T-helper 2 cell treated with Interferon-gamma antibody and Interleukin-4, amounts not matched to agents 5 μg/mL and 100 μg/mL, for 36 hours (primary cell): ENCODE measurements around the gene BTBD1.
"Not testable (repeated sequence)": the region's sequence is repeated elsewhere in the genome, so short reads cannot be mapped to it uniquely, and the experiment has no call there.

Source experiments
- DNase-seq: peaks from one replicate; pipeline ENCODE4 v3.0.0; 2021; ENCODE audit warnings: low spot score
- H3K27ac Mint-ChIP-seq: one replicate; pipeline ENCODE4 v1.8.0; 2021; ENCODE audit warnings: mild to moderate bottlenecking, mixed read lengths
- H3K27me3 Mint-ChIP-seq: one replicate; pipeline ENCODE4 v1.8.0; 2021; ENCODE audit warnings: low read depth, mixed read lengths
- H3K36me3 Mint-ChIP-seq: one replicate; pipeline ENCODE4 v1.8.0; 2021; ENCODE audit warnings: low read depth, mixed read lengths
- H3K4me1 Mint-ChIP-seq: one replicate; pipeline ENCODE4 v1.8.0; 2021; ENCODE audit warnings: low read depth, mixed read lengths
- H3K4me3 Mint-ChIP-seq: one replicate; pipeline ENCODE4 v1.8.0; 2022; ENCODE audit warnings: mild to moderate bottlenecking, moderate library complexity, mixed read lengths
- H3K9me3 Mint-ChIP-seq: one replicate; pipeline ENCODE4 v1.8.0; 2021; ENCODE audit warnings: mixed read lengths

Gene BTBD1

DNA sequence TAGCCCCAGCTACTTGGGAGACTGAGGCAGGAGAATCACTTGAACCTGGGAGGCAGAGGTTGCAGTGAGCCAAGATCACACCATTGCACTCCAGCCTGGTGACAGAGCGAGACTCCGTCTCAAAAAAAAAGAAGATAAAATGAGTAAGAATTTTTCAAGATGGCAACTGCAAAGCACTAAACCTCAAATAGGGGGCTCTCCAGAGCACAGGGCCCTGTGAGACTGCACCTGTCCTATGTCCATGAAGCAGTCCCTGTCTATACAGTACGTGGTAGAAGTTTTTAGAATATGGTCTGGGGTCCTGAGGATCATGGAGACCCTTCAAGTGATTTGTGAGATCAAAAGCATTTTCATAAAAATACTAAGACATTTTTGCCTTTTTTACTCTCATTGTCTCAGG, 18.4 kb upstream of the BTBD1 start:
- DNase-seq, H3K36me3 Mint-ChIP-seq, H3K4me3 Mint-ChIP-seq: not testable (repeated sequence)

DNA sequence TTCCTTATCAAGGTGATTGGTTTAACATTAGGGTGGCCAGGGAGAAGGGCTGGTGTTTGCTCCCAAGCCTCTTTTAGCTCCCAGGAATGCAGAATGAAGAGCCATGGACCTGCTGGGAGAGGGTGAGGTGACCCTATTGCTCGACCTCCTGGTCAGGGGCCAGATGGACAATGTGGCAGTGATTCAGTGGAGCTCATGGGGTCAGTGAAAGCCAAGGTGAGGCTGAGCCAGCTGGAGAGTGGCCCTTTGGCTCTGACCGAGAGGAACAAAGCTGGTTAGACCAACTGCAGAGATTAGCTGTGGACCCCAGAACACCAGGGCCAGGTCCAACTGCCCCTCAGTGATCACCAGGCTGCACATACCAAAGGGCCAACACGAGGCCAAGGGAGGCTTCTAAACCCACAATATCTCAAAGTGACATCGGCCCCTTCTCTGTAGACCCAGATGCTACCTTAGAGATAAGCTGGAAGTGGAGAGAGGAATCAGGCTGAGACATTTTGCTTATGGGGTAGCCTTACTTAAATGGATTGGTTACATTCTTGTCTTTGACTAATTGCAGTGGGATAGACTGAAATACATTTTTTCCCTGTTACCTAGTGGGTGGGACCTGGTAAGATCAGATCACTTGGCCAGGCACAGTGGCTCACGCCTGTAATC, 15.8 kb upstream of the BTBD1 start:
- Mint-ChIP-seq H3K9me3 (peaks cover 7% of the 10 kb centered on the region), H3K4me1 (peaks cover 3% of the 10 kb centered on the region), H3K27ac (no peak overlapping the region), H3K36me3 (no peaks in the 10 kb centered on the region), H3K4me3 (no peak overlapping the region), H3K27me3 (peaks cover 41% of the 10 kb centered on the region)
- DNase-seq: no peak

More for the DNA sequence above, 18.4 kb upstream of the BTBD1 start:
- H3K9me3 Mint-ChIP-seq, H3K27ac Mint-ChIP-seq, H3K4me1 Mint-ChIP-seq: not testable (repeated sequence)
- H3K27me3 Mint-ChIP-seq: peaks cover 26% of the 10 kb centered on the region

DNA sequence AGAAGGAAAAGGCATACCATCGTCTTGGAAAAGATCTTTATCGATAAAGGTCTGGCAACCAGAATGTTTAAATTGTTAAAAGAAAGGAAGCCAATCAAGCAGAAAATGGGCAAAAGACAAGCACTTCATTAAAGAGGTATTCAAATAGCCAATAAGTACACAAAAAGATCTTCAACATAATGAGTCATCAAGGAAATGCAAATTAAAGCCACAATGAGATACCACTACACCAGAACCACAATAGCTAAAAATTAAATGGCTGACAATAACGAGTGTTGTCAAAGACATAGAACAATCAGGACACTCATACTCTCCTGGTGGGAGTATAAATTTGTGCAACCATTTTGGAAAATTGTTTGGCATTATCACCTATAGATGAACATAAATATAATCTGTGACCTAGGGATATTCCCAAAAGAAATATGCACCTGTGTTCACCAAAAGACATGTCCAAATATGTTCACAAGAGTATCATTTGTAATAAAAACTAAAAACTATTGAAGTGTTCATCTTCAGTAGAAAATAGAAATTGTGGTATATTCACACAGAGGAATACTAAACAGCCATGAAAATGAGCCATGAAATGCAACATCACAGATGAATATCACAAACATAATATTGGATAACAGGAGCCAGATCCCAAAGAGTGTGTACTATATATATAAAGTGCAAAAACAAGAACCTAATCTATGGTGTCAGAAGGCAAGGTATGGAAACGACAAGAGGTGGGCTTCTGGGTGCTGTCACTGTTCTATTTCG, 14.4 kb upstream of the BTBD1 start:
- Mint-ChIP-seq H3K36me3 (no peaks in the 10 kb centered on the region), H3K4me3 (no peak overlapping the region), H3K27ac (no peak overlapping the region), H3K4me1 (peaks cover 3% of the 10 kb centered on the region), H3K9me3 (peaks cover 7% of the 10 kb centered on the region), H3K27me3 (peaks cover 44% of the 10 kb centered on the region)
- no peak for DNase-seq

DNA sequence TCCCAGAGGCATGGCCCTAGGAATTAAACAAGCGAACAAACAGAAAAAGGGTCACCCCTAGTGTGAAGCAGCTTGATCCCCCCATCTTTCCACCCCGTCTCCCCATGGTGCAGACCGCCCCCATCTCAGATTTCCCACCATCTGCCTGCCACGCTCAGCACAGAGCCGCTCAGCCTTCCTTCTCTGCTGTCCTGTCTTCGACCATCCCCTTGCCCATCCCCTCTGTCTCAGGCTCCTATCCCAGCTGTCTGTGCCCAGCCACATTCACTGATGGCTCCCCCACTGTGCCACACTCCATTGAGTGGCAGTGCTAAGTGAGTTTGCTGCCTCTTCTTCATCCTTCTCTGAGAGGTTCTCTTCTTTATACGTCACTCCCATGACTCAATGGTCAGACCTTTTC, 11.7 kb upstream of the BTBD1 start:
- Mint-ChIP-seq H3K4me1 (peaks cover 3% of the 10 kb centered on the region), H3K36me3 (no peaks in the 10 kb centered on the region), H3K27me3 (peaks cover 41% of the 10 kb centered on the region), H3K4me3 (no peak overlapping the region), H3K27ac (no peak overlapping the region), H3K9me3 (peaks cover 19% of the 10 kb centered on the region)
- DNase-seq: no peak

DNA sequence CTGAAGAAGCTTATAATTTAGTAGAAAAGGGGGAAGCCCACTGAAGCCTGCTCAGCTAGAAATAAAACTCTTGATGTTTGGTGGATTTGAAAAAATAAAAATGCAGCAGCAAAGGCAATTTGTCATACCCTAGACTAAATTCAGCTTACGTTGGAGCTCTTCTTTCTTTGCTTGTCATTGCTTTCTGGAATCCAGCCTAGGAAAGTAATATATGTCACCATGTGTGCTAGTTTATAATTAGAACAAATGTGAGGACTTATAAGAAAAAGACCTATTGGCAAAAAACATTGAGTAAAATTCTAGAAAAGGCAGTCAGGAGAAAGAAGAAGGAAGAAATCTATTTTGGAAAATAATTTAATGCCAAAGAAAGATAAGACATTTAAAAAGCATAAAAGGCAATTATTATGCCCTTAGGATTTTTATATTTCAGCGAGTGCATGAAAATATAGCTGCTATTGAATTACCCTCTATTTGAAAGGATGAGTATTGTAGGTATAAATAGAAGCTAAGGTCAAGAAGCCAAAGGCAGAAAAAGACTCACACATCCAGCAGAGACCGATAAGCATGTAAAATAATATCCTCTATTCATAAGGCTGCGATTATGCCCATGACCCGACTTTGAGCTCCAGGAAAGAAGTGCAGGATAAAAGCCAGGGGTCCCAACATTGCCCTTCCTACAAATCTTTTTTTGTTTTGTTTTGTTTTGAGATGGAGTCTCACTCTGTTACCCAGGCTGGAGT, 10.6 kb upstream of the BTBD1 start:
- H3K4me1 Mint-ChIP-seq: peaks cover 3% of the 10 kb centered on the region
- H3K4me3 Mint-ChIP-seq: no peak overlapping the region
- no peak for DNase-seq
- peaks cover 41% of the 10 kb centered on the region for H3K27me3 Mint-ChIP-seq
- peaks cover 19% of the 10 kb centered on the region for H3K9me3 Mint-ChIP-seq
- H3K27ac Mint-ChIP-seq: no peak overlapping the region
- no peaks in the 10 kb centered on the region for H3K36me3 Mint-ChIP-seq

DNA sequence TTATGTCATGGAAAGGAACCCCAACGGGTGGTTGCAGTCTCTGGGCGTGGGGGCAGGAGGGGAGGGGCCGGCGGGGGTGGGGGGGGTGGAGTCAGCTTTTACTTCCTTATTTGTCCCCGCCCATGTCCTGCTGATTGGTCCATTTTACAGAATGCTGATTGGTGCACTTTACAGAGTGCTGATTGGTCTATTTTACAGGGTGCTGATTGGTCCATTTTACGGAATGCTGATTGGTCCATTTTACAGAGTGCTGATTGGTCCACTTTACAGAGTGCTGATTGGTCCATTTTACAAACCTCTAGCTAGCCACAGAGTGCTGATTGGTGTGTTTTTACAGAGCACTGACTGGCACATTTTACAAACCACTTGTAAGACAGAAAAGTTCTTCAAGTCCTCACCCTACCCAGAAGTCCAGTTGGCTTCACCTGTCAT, 2.2 kb upstream of the BTBD1 start:
- H3K4me3 Mint-ChIP-seq, H3K27ac Mint-ChIP-seq: not testable (repeated sequence)

DNA sequence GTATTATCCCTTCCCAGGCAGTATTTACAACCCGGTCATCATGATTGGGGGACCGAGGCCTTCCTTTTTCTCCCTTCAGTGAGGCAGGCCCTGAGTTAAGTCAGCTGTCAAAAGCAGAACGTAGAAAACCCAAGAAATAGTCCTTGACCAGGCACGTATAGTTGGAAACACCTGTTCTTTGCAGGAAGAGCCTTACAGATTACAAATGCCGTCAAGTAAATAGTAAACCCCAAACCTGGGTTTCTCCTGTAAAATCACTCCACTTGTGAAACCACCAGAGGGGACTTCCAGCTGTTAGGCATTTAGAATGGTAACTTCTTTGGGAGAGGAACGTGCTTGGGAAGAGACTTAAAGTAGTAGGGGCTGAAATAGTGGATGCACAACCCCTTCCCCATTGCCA, 1.0 kb upstream of the BTBD1 start:
- H3K4me3 Mint-ChIP-seq: peak overlapping the region; percentile 57

More for the DNA sequence above, 2.2 kb upstream of the BTBD1 start:
- not testable (repeated sequence) for H3K27me3 Mint-ChIP-seq
- DNase-seq: peak; percentile 15
- peaks cover 23% of the 10 kb centered on the region for H3K36me3 Mint-ChIP-seq
- H3K4me1 Mint-ChIP-seq: peaks cover 18% of the 10 kb centered on the region
- H3K9me3 Mint-ChIP-seq: peaks cover 17% of the 10 kb centered on the region

DNA sequence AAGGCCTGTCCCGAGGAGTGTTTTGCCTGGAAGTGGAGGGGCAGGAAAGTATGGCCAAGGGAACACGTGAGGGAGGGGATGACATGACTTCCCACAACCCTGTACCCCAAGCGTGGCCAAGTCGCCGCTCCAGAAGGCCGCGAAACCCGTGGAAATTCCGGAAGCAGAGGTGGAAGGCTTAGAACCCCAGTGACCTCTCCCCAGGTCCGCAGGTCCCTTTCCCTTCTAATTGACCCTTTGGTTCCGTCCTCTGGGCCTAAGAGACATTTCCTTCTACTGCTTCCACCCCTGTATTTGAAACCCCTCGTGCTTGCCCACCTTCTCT, 548 bp upstream of the BTBD1 start:
- H3K4me1 Mint-ChIP-seq: peaks cover 18% of the 10 kb centered on the region

More for the DNA sequence above, 1.0 kb upstream of the BTBD1 start:
- H3K27me3 Mint-ChIP-seq: no peaks in the 10 kb centered on the region
- H3K36me3 Mint-ChIP-seq: peaks cover 23% of the 10 kb centered on the region
- peaks cover 16% of the 10 kb centered on the region for H3K9me3 Mint-ChIP-seq
- H3K27ac Mint-ChIP-seq: peak overlapping the region; percentile 58
- DNase-seq: no peak
- peaks cover 18% of the 10 kb centered on the region for H3K4me1 Mint-ChIP-seq

DNA sequence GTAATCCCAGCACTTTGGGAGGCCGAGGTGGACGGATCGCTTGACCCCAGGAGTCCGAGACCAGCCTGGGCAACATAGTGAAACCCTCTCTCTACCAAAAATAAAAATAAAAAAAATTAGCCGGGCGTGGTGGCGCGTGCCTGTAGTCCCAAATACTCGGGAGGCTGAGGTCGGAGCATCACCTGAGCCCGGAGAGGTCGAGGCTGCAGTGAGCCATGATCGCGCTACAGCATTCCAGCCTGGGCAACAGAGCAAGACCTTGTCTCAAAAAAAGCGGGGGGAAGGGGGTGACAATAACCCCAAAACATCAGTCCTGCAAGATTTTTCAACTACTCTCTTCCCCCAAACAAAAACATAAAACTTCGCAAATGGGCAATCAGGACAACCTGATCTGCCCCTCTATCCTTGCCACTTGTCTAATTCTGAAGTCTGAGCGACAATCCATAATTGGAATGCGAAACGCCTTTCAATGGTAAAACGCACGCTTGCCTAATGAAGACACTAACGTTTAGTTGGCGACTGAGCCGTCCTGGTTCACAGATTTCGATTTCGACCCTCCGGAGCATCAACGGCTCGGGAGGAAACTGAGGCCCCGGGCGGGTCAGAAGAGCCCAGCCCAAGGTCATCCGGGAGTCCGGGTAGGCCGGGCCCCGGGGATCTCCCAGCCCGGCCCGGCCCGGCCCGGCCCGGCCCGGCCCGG, 868 bp downstream of the BTBD1 start:
- Mint-ChIP-seq H3K27me3 (no peaks in the 10 kb centered on the region), H3K9me3 (peaks cover 12% of the 10 kb centered on the region), H3K4me3 (no peak overlapping the region), H3K36me3 (peaks cover 23% of the 10 kb centered on the region), H3K4me1 (peaks cover 18% of the 10 kb centered on the region), H3K27ac (peak overlapping the region; percentile 54)
- DNase-seq: no peak

More for the DNA sequence above, 548 bp upstream of the BTBD1 start:
- Mint-ChIP-seq H3K36me3 (peaks cover 23% of the 10 kb centered on the region), H3K4me3 (peak overlapping the region; percentile 47), H3K27me3 (no peaks in the 10 kb centered on the region), H3K27ac (peak overlapping the region; percentile 58), H3K9me3 (peaks cover 16% of the 10 kb centered on the region)
- DNase-seq: no peak

DNA sequence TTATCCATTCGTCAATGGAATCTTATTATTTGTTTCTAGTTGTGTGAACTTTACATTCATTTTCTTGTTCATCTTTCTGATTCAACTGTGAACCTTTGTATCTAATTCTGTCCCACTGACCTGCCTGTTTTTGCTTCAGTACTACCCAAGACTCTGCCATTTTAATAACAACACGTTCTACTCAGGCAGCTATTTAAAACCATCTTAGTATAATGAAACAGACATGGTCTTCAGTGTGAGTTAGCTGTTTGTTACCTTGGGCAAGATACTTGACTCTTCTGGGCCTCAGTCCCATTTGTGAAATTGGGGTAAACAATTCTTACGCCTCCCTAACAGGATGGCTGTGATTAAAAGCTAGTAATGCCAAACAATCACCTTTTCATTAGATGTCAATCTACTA, 1.6 kb downstream of the BTBD1 start:
- Mint-ChIP-seq H3K4me3 (no peak overlapping the region), H3K27ac (peak overlapping the region; percentile 54), H3K36me3 (peaks cover 23% of the 10 kb centered on the region), H3K4me1 (peaks cover 20% of the 10 kb centered on the region), H3K9me3 (peaks cover 8% of the 10 kb centered on the region), H3K27me3 (no peaks in the 10 kb centered on the region)
- DNase-seq: no peak

DNA sequence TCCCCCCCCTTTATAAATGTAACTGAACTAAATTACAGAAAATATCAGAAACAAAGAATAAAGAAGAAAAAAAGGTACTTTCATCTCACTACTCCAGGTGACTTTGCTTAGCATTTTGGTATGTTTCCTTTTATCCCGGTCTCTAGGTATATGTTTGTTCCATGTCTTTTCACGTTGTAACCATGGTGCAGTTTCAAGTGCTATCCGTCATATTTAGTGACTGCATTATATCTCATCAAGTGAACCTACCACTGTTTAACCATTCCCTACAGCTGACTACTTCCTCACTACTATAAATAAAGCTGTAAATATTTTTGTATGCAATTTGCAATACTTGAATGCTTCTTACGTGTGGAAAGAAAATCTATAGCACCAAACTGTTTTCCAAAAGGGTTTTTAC, 2.2 kb downstream of the BTBD1 start:
- Mint-ChIP-seq H3K27ac (peak overlapping the region; percentile 69), H3K9me3 (peaks cover 8% of the 10 kb centered on the region), H3K4me3 (no peak overlapping the region)

DNA sequence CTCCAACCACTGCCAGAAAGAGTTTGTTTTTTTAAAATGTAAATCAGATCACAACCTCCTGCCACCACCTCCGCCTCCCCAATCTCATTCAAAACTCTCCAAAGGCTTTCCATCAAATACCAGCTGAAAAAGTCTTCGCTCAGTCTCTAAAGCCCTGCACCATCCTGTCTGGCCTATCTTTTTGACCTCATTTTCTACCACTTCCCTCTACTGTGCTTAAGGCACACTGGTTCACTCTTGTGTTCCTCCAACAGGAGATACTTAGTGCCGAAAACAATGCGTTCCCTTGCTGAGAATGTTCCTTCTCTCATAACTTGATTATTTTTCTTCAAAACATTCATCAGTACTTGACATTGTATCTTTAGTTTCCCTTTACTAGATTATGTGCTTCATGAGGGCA, 3.5 kb downstream of the BTBD1 start:
- DNase-seq: no peak
- Mint-ChIP-seq H3K27ac (no peak overlapping the region), H3K36me3 (peaks cover 23% of the 10 kb centered on the region), H3K27me3 (no peaks in the 10 kb centered on the region), H3K4me3 (no peak overlapping the region), H3K9me3 (no peaks in the 10 kb centered on the region), H3K4me1 (peaks cover 21% of the 10 kb centered on the region)

More for the DNA sequence above, 2.2 kb downstream of the BTBD1 start:
- DNase-seq: no peak
- Mint-ChIP-seq H3K4me1 (peaks cover 20% of the 10 kb centered on the region), H3K27me3 (no peaks in the 10 kb centered on the region), H3K36me3 (peaks cover 23% of the 10 kb centered on the region)

DNA sequence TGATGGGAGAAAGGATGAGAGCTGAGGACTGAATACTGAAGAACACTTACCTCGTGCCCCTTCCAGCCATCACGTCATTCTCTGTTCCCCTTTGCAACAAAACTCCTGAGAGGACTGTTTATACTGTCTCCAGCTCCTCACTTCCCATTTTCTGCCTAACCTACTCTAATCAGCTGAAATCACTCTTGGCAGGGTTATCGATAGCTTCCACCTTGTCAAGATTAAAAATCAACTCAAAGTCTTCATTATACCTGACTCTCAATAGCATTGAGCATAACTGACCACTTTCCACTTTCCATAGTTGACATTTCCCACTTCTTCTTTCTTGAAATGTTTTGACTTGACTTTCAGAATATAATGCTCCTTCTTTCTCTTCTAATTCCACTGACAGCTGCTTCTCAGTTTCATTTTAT, 4.3 kb downstream of the BTBD1 start:
- DNase-seq: no peak
- Mint-ChIP-seq H3K36me3 (peaks cover 23% of the 10 kb centered on the region), H3K4me3 (no peak overlapping the region), H3K27ac (no peak overlapping the region), H3K27me3 (no peaks in the 10 kb centered on the region), H3K4me1 (peaks cover 20% of the 10 kb centered on the region), H3K9me3 (no peaks in the 10 kb centered on the region)
